ENCODE data around the gene PRSS48. TPM values are rescaled to one million over a fixed set of nuclear protein-coding genes. Genes with fewer than 3 reads are reported as not detected.

The PRSS48 gene

GRCh38 chr4:151340751-151341385 is 63.9 kb downstream of the PRSS48 start:
- no peak overlapping the region for H3K56ac ChIP-seq (ENCODE audit: low read length)
- no peaks in the 10 kb centered on the region for H3K4me1 ChIP-seq (ENCODE audit: control insufficient read depth, low read depth, low read length)
- no peak overlapping the region for H4K8ac ChIP-seq (ENCODE audit: low read depth, low read length)
- H2BK5ac ChIP-seq (ENCODE audit: low read length): no peak overlapping the region
- no peak overlapping the region for H2BK15ac ChIP-seq (replicated peaks; ENCODE audit: low read depth)
- H3K4ac ChIP-seq (ENCODE audit: low read depth, low read length): no peak overlapping the region
- no CpG with 5 or more reads among the region's 5 CpGs for WGBS (ENCODE audit: extremely low coverage, insufficient coverage, low lambda C conversion rate)
- no peak overlapping the region for H3K23ac ChIP-seq (ENCODE audit: low read length)
- H2AK5ac ChIP-seq (ENCODE audit: low read length): no peak overlapping the region
- no peaks in the 10 kb centered on the region for H3K79me1 ChIP-seq (ENCODE audit: low read length)
- no peak overlapping the region for H3K27ac ChIP-seq (ENCODE audit: low read depth, low read length)
- H3K79me2 ChIP-seq (ENCODE audit: control insufficient read depth, insufficient read depth, low read length): no peaks in the 10 kb centered on the region
- no peak overlapping the region for H4K5ac ChIP-seq (ENCODE audit: low read length)
- no peak overlapping the region for H3K9ac ChIP-seq (ENCODE audit: low read length)
- H3K36me3 ChIP-seq (ENCODE audit: control insufficient read depth, insufficient read depth, low read length): no peaks in the 10 kb centered on the region
- no peak for DNase-seq
- H3K27me3 ChIP-seq (ENCODE audit: insufficient read depth, low read length, poor library complexity): no peaks in the 10 kb centered on the region
- no peak overlapping the region for H2BK120ac ChIP-seq (ENCODE audit: low read depth, low read length)
- no peak overlapping the region for H3K4me2 ChIP-seq (ENCODE audit: low read length)
- no peak overlapping the region for H3K4me3 ChIP-seq (ENCODE audit: low read length)
- H3K18ac ChIP-seq (ENCODE audit: low read length): no peak overlapping the region

Small RNA genes lying within 50 kb of the gene (small RNA-seq; reads per million reads assigned to genes)
- not detected for gene AC104819.2 (ENCODE audit: insufficient read depth)
- gene RNU6-1282P (ENCODE audit: insufficient read depth): not detected
